GM12878 (cell line): ENCODE data around the gene STYXL1. TPM values are rescaled to one million over a fixed set of nuclear protein-coding genes. Genes with fewer than 3 reads are reported as not detected.

Experiments used
- ATAC-seq: fragments of 200-7000 bp; cut with Tn5 transposase; 3 replicates; pipeline ENCODE4 v1.9.1; 2020; ENCODE audit warnings: mild to moderate bottlenecking, moderate library complexity
- BruUV-seq: library from RNA; stranded (reverse); fragments of 400-500 nt; replicated peaks from 2 replicates; lab custom pipeline; 2021; lab: Mats Ljungman, UMichigan
- CTCF ChIA-PET: fragments of 300-600 bp; sonication (Branson Sonifier 250); formaldehyde crosslinking; extraction: SDS; loops from one replicate; lab custom pipeline; 2021; ENCODE audit warnings: inconsistent platforms; lab: Yijun Ruan, JAX
- POLR2A ChIA-PET: fragments of 350-600 bp; formaldehyde crosslinking; extraction: SDS; loops from one replicate; lab custom pipeline; 2021; ENCODE audit warnings: inconsistent platforms; lab: Charles Lee
- RAD21 ChIA-PET: fragments of 300-600 bp; sonication (Branson Sonifier 250); formaldehyde crosslinking; loops from one replicate; lab custom pipeline; 2023; ENCODE audit warnings: antibody characterized with exemption; ENCODE audit not compliant: unreplicated experiment; lab: Charles Lee
- SMC1A ChIA-PET: fragments of 300-600 bp; sonication (Branson Sonifier 250); formaldehyde crosslinking; loops from one replicate; lab custom pipeline; 2023; ENCODE audit not compliant: unreplicated experiment, uncharacterized antibody; lab: Charles Lee
- DNase-seq: peaks from one replicate; pipeline ENCODE4 v3.0.0-alpha.2; 2011; ENCODE audit warnings: low read depth, low spot score
- FAIRE-seq: peaks from 3 replicates; lab custom pipeline; 2011; peaks lifted over from hg19 to GRCh38; lab: Jason Lieb, UNC
- H2AFZ ChIP-seq: 2 replicates; pipeline ENCODE4 v1.6.0; 2011; ENCODE audit warnings: low read depth, low read length, control low read depth; ENCODE audit not compliant: control insufficient read depth
- H3K27ac ChIP-seq: 2 replicates; pipeline ENCODE4 v1.5.1; 2011; ENCODE audit warnings: control low read depth; ENCODE audit not compliant: control insufficient read depth, insufficient read depth
- H3K27me3 ChIP-seq, 2 experiments: replicated peaks in 1 of 2; 2 replicates each; pipeline versions ENCODE4 v1.6.0 to v1.6.1; 2011; ENCODE audit warnings: low read length in 1 of 2; ENCODE audit not compliant: control insufficient read depth in 2 of 2, insufficient read depth in 2 of 2
- H3K36me3 ChIP-seq, 2 experiments: 2 replicates each; pipeline ENCODE4 v1.5.1; 2011; ENCODE audit warnings: low read length in 1 of 2; ENCODE audit not compliant: control insufficient read depth in 2 of 2, insufficient read depth in 2 of 2
- H3K4me1 ChIP-seq: 2 replicates; pipeline ENCODE4 v1.6.1; 2011; ENCODE audit warnings: mild to moderate bottlenecking, low read length, moderate library complexity, mixed read lengths; ENCODE audit not compliant: control insufficient read depth, insufficient read depth
- H3K4me2 ChIP-seq: 2 replicates; pipeline ENCODE4 v1.6.0; 2011; ENCODE audit warnings: control low read depth; ENCODE audit not compliant: control insufficient read depth, insufficient read depth
- H3K4me3 ChIP-seq: fragments of 200-600 bp; sonication (generic); 2 replicates; pipeline ENCODE4 v1.5.1; 2016
- H3K79me2 ChIP-seq: 2 replicates; pipeline ENCODE4 v1.6.0; 2011; ENCODE audit warnings: low read length; ENCODE audit not compliant: control insufficient read depth, insufficient read depth
- H3K9ac ChIP-seq: 2 replicates; pipeline ENCODE4 v1.8.0; 2011; ENCODE audit warnings: low read length, control low read depth, mixed read lengths; ENCODE audit not compliant: control insufficient read depth, insufficient read depth
- H3K9me3 ChIP-seq: replicated peaks from 3 replicates; pipeline ENCODE4 v1.5.1; 2011; ENCODE audit warnings: mild to moderate bottlenecking, low read length; ENCODE audit not compliant: control insufficient read depth, insufficient read depth
- H4K20me1 ChIP-seq: 2 replicates; pipeline ENCODE4 v1.6.0; 2011; ENCODE audit not compliant: control insufficient read depth, insufficient read depth
- BCLAF1 ChIP-seq: fragments of 450-650 bp; IDR thresholded peaks from 2 replicates; pipeline ENCODE4 v1.6.1; 2017; ENCODE audit warnings: antibody characterized with exemption, mild to moderate bottlenecking, moderate library complexity
- E2F8 ChIP-seq: fragments of 450-650 bp; IDR thresholded peaks from 2 replicates; pipeline ENCODE4 v1.6.1; 2018; ENCODE audit warnings: mild to moderate bottlenecking, low read depth, moderate library complexity; ENCODE audit not compliant: partially characterized antibody
- ELK1 ChIP-seq: IDR thresholded peaks from 2 replicates; pipeline ENCODE4 v1.6.1; 2012; ENCODE audit warnings: low read depth, low read length, improper control_type of control experiment
- ESRRA ChIP-seq: IDR thresholded peaks from 2 replicates; pipeline ENCODE4 v1.6.1; 2012; ENCODE audit warnings: mild to moderate bottlenecking, low read length, improper control_type of control experiment
- JUNB ChIP-seq: IDR thresholded peaks from 2 replicates; pipeline ENCODE4 v1.6.1; 2016; ENCODE audit warnings: antibody characterized with exemption, mild to moderate bottlenecking
- MEF2B ChIP-seq: fragments of 450-650 bp; IDR thresholded peaks from 2 replicates; pipeline ENCODE4 v1.6.1; 2018; ENCODE audit warnings: mild to moderate bottlenecking, moderate library complexity; ENCODE audit not compliant: partially characterized antibody, poor library complexity, severe bottlenecking
- MTA3 ChIP-seq: IDR thresholded peaks from 2 replicates; pipeline ENCODE4 v1.6.1; 2012; ENCODE audit warnings: low read length, inconsistent platforms, borderline replicate concordance
- SKIL ChIP-seq: fragments of 450-650 bp; IDR thresholded peaks from 2 replicates; pipeline ENCODE4 v1.6.1; 2017; ENCODE audit warnings: mild to moderate bottlenecking, low read depth, inconsistent platforms; ENCODE audit not compliant: poor library complexity, severe bottlenecking
- SMARCA5 ChIP-seq: fragments of 450-650 bp; IDR thresholded peaks from 2 replicates; pipeline ENCODE4 v1.6.1; 2017; ENCODE audit warnings: mild to moderate bottlenecking
- YY1 ChIP-seq: IDR thresholded peaks from 2 replicates; pipeline ENCODE4 v1.6.1; 2011; ENCODE audit warnings: low read depth, mild to moderate bottlenecking, low read length
- ZNF24 ChIP-seq: fragments of 450-650 bp; IDR thresholded peaks from 2 replicates; pipeline ENCODE4 v1.6.1; 2017; ENCODE audit warnings: antibody characterized with exemption, mild to moderate bottlenecking
- ZZZ3 ChIP-seq: IDR thresholded peaks from 2 replicates; pipeline ENCODE4 v1.6.1; 2011; ENCODE audit warnings: low read depth; ENCODE audit not compliant: control insufficient read depth, insufficient read length
- WGBS: methylation state at CpG from one replicate; pipeline ENCODE4 v1.1.6; 2016; ENCODE audit warnings: low lambda C conversion rate; ENCODE audit not compliant: insufficient replicate concordance, insufficient coverage; ENCODE audit errors: missing lambda C conversion rate; 5-methylcytosine and 5-hydroxymethylcytosine counted together
- in situ Hi-C: fragments of 300-500 bp; cut with MboI; formaldehyde crosslinking; loops from 9 replicates; pipeline ENCODE4 v1.14.3; 2018; ENCODE audit warnings: mixed read lengths
- intact Hi-C: fragments of 100-400 bp; cut with micrococcal nuclease; formaldehyde crosslinking; loops from one replicate; pipeline ENCODE4 v1.14.2; 2022; ENCODE audit not compliant: unreplicated experiment
- polyA plus RNA-seq, 11 experiments: library from polyadenylated mRNA; depleted of rRNA in 4 of 11; unstranded in 6 of 11; stranded (reverse) in 5 of 11; fragments of >200 nt; fragmentation: Nextera tagmentation in 4 of 11; fragmentation: Illumina TruSeq in 1 of 11; extraction: Ambion mirVana in 4 of 11; extraction: Trizol in 1 of 11; gene quantifications; 1 replicate in 1 of 11; 2 replicates in 10 of 11; pipeline versions ENCODE4 v1.2.1 to v1.2.3, GENCODE V29; 2011 to 2016; ENCODE audit warnings: inconsistent platforms in 2 of 11, missing spikeins in 2 of 11, low read depth in 1 of 11
- total RNA-seq, 4 experiments: library from RNA; depleted of rRNA in 3 of 4; stranded (reverse); fragments of >200 nt in 3 of 4; fragmentation: Illumina TruSeq in 1 of 4; extraction: Trizol in 1 of 4; gene quantifications; 2 replicates each; pipeline versions ENCODE4 v1.2.1 to v1.2.3, GENCODE V29; 2013 to 2021

The STYXL1 gene
- total and polyA plus RNA-seq, 10 of the 15 experiments (the other 5 are each of a cell fraction or from before 2014, with no cell fraction given): 18.4 to 65.9 (median 40.7) TPM

- in situ Hi-C loops: no loop called here
- intact Hi-C loops: no loop called here
- H2AFZ ChIP-seq: no peak overlapping the region
- no peak for FAIRE-seq
- SMC1A ChIA-PET: interaction anchor here (0.6 kb wide), 1 partner anchor 171 kb away, joined by 4 read pairs; no protein-coding TSS in a partner anchor
- H3K9me3 ChIP-seq: no peaks in the 10 kb centered on the region; the same call in 2 of the 3 replicates
- H3K9ac ChIP-seq: no peak overlapping the region
- H4K20me1 ChIP-seq: no peaks in the 10 kb centered on the region
- H3K27ac ChIP-seq: no peak overlapping the region
- RAD21 ChIA-PET: no interaction called here
- no peaks in the 10 kb centered on the region for H3K79me2 ChIP-seq
- CTCF ChIA-PET: no interaction called here
- no peak overlapping the region for H3K4me2 ChIP-seq
- H3K4me1 ChIP-seq: no peaks in the 10 kb centered on the region
- TF ChIP-seq SKIL (no peak), ELK1 (no peak), E2F8 (no peak), YY1 (no peak), ZNF24 (no peak), MEF2B (no peak), JUNB (no peak), ZZZ3 (no peak), ESRRA (no peak), MTA3 (no peak), BCLAF1 (no peak), SMARCA5 (no peak)
- POLR2A ChIA-PET: interaction anchor here (0.6 kb wide), 1 partner anchor 1039 kb away, joined by 3 read pairs; no protein-coding TSS in a partner anchor
- H3K27me3 ChIP-seq: no peaks in the 10 kb centered on the region
- H3K4me3 ChIP-seq: no peak overlapping the region
- no peak for ATAC-seq
- no peak for DNase-seq
- no TSS peak for BruUV-seq
- 89% methylated on average over 36 of the region's 45 CpGs for WGBS
- H3K36me3 ChIP-seq: no peaks in the 10 kb centered on the region
These were observed 25.7 kb upstream of the STYXL1 start for GRCh38 chr7:76073335-76073990.
